ENCODE data around the gene ELN. TPM values are rescaled to one million over a fixed set of nuclear protein-coding genes. Genes with fewer than 3 reads are reported as not detected.
"Not testable (repeated sequence)": the region's sequence is repeated elsewhere in the genome, so short reads cannot be mapped to it uniquely, and the experiment has no call there.

Gene ELN
- total RNA-seq, 1 donor from 2014 or later, result not detected

DNA sequence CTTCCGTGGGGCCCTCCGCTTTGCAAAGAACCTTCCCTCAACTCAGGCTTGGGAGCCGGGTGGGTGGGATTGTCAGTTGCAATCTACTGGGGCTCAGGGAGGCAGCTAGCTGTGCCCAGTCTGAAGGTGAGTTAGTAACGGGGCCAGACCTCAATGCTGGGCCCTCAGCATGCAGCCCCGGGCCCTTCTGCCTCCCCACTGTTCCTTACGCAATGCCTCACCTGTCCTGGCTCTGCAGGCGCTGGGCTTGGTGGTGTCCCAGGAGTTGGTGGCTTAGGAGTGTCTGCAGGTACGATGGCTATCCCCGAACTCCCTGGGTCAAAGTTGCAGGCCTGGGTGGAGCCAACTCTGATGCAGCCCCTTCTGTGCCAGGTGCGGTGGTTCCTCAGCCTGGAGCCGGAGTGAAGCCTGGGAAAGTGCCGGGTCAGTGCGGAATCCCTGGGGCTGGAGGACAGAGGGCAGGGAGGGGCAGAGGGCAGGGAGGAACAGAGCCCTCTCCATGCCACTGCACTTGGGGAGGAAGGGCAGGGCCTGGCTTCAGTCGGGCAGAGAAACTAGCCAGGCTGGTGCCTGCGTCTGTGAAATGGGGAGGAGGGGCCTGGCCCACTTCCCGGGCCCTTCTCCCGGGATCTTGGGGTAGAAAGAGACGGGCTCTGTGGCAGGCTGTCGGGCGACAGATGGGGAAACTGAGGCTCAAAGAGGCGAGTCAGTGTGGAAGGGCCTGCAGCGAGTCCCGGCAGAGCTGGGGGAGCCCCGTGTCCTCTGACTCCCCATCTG is 15.0 kb downstream of the ELN start:
- TF ChIP-seq, protein P1, sequence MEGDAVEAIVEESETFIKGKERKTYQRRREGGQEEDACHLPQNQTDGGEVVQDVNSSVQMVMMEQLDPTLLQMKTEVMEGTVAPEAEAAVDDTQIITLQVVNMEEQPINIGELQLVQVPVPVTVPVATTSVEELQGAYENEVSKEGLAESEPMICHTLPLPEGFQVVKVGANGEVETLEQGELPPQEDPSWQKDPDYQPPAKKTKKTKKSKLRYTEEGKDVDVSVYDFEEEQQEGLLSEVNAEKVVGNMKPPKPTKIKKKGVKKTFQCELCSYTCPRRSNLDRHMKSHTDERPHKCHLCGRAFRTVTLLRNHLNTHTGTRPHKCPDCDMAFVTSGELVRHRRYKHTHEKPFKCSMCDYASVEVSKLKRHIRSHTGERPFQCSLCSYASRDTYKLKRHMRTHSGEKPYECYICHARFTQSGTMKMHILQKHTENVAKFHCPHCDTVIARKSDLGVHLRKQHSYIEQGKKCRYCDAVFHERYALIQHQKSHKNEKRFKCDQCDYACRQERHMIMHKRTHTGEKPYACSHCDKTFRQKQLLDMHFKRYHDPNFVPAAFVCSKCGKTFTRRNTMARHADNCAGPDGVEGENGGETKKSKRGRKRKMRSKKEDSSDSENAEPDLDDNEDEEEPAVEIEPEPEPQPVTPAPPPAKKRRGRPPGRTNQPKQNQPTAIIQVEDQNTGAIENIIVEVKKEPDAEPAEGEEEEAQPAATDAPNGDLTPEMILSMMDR (IDR thresholded peaks at IDR 0.05; ENCODE audit: insufficient read depth, low read length, poor library complexity, severe bottlenecking), result no peak
- Histone ChIP-seq H3K36me3 (ENCODE audit: control insufficient read depth, insufficient read depth, low read length) (no peaks in the 10 kb centered on the region), H3K4me3 (ENCODE audit: low read depth, low read length) (no peak overlapping the region), H3K27me3 (ENCODE audit: control insufficient read depth, insufficient read depth, low read length) (peaks cover 24% of the 10 kb centered on the region)
- no peak for DNase-seq (ENCODE audit: low read depth)

DNA sequence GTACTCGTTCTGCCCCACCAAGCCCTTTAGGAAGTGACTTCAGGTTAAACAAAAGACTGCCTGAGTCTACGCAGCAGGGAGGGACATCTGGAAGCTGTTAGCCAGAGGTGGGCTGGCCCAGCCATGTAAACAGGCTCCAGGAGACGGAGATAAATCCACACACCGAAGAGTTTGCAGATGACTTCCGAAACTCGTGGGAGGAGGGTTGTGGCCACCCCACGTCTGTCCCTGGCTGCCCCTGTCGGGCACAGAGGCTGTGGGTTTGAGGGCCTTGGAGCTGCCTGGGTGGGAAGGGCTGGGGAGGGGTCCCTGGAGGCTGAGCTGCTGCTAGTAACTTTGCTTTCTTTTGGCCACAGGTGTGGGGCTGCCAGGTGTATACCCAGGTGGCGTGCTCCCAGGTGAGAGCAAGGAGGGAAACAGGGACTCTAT is 15.6 kb downstream of the ELN start:
- TF ChIP-seq, protein P1 (IDR thresholded peaks at IDR 0.05; ENCODE audit: insufficient read depth, low read length, poor library complexity, severe bottlenecking), result no peak
- DNase-seq (ENCODE audit: low read depth), result no peak
- Histone ChIP-seq H3K4me3 (ENCODE audit: low read depth, low read length) (no peak overlapping the region), H3K27me3 (ENCODE audit: control insufficient read depth, insufficient read depth, low read length) (peaks cover 28% of the 10 kb centered on the region), H3K36me3 (ENCODE audit: control insufficient read depth, insufficient read depth, low read length) (no peaks in the 10 kb centered on the region)

DNA sequence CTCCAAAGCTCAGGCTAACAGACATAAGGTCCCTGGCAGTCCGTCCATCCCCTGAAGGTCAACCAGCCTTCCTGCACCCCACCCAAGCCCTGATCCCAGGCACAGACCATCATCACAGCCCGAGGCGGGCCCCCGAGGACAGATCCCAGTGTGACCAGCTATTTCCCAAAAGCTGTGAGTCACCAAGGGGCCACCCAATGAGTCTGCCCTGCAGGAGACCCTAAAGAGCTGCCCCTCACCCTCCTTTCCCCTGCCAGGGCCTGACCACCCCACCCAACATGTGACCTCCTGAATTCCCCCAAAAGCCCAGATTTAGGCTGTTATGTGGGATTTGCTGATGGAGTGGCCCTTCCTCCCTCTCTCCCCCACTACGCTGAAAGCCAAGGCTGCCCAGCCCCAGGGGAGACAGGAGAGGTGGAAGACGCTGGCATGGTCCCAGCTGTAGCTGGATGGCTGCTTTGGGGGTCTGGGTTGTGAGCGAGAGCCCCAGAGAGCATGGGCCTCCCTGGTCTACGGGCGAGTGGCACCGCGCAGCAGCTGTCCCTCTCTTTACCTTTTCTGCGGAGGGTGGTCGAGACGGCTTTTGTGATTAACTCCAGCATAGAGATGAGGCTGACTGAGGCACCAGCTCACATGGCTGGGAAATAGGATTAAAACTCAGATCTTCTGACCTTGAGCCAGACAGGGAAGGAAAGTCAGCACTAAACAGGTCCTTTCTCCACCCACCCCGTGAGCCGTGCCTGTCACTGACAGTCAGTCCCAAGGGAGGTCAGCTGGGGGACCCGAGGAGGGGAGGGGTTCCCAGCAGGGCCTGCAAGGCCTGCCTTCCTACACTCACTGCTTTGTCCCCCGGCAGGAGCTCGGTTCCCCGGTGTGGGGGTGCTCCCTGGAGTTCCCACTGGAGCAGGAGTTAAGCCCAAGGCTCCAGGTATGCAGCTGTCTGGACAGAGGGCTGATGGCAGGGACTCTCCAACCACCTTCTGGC is 16.7 kb downstream of the ELN start:
- no peaks in the 10 kb centered on the region for H3K36me3 ChIP-seq (ENCODE audit: control insufficient read depth, insufficient read depth, low read length)
- peaks cover 28% of the 10 kb centered on the region for H3K27me3 ChIP-seq (ENCODE audit: control insufficient read depth, insufficient read depth, low read length)
- TF ChIP-seq, protein P1 (IDR thresholded peaks at IDR 0.05; ENCODE audit: insufficient read depth, low read length, poor library complexity, severe bottlenecking), result no peak
- DNase-seq (ENCODE audit: low read depth), result no peak
- H3K4me3 ChIP-seq (ENCODE audit: low read depth, low read length), result no peak overlapping the region

DNA sequence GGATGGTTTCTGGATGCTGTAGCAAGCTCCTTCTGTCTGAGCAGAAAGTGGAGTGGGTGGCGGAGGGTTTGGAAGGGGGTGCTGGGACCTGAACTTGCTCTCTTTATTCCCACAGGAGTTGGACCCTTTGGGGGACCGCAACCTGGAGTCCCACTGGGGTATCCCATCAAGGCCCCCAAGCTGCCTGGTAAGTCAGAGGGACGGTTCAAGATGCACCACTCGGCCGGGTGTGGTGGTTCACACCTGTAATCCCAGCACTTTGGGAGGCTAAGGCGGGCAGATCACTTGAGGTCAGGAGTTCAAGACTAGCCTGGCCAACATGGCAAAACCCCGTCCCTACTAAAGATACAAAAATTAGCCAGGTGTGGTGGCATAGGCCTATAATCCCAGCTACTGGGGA is 18.6 kb downstream of the ELN start:
- not testable (repeated sequence) for H3K4me3 ChIP-seq (ENCODE audit: low read depth, low read length); DNase-seq (ENCODE audit: low read depth); H3K36me3 ChIP-seq (ENCODE audit: control insufficient read depth, insufficient read depth, low read length)
- H3K27me3 ChIP-seq (ENCODE audit: control insufficient read depth, insufficient read depth, low read length), result peaks cover 27% of the 10 kb centered on the region

DNA sequence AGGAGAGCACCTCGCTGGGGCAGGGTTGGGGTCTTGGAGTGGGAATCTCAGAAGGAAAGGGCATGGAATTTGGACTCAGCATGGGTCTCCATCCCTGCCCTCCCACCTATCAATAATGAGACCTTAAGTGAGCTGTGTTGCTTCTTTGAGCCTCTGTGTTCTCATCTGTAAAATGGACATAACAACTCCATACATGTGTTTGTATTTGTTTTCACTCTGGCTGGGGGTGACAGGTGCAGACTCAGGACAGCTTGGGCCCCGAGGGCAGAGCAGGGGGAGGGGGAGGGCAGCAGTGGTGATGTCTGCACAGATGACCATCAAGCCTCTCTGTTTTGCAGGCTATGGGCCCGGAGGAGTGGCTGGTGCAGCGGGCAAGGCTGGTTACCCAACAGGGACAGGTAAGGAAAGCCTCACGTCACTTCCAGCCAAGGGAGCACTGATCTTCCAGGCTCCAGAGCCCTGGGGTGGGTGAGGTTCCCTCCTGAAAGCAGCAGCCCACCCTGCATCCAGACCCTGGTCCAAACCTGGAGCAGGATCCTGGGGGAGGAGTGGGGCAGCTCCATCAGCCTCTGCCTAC is 19.9 kb downstream of the ELN start:
- no peak for DNase-seq (ENCODE audit: low read depth)
- H3K36me3 ChIP-seq (ENCODE audit: control insufficient read depth, insufficient read depth, low read length), result no peaks in the 10 kb centered on the region
- TF ChIP-seq, protein P1 (IDR thresholded peaks at IDR 0.05; ENCODE audit: insufficient read depth, low read length, poor library complexity, severe bottlenecking), result no peak
- no peak overlapping the region for H3K4me3 ChIP-seq (ENCODE audit: low read depth, low read length)
- peaks cover 25% of the 10 kb centered on the region for H3K27me3 ChIP-seq (ENCODE audit: control insufficient read depth, insufficient read depth, low read length)

Measured in kidney epithelial cell (primary cell).